Right cardiac atrium (tissue), 5 donors: ENCODE measurements around the gene WIPF1. TPM values are rescaled to one million over a fixed set of nuclear protein-coding genes. Genes with fewer than 3 reads are reported as not detected.

Source experiments
- ATAC-seq, 2 donors: fragments of 200-7000 bp; cut with Tn5 transposase; one replicate each; pipeline versions ENCODE4 v1.8.0 to v1.9.1; 2020; ENCODE audit warnings: moderate library complexity in 2 of 2, mild to moderate bottlenecking in 1 of 2
- DNase-seq, 3 donors: peaks; one replicate each; pipeline ENCODE4 v3.0.0-alpha.2; 2020
- H3K27ac ChIP-seq: one replicate; pipeline ENCODE4 v1.5.1; 2013; ENCODE audit warnings: mild to moderate bottlenecking, low read length, control low read depth, moderate library complexity
- H3K27me3 ChIP-seq: one replicate; pipeline ENCODE4 v1.6.1; 2013; ENCODE audit not compliant: control insufficient read depth, insufficient read depth
- H3K4me1 ChIP-seq: one replicate; pipeline ENCODE4 v1.6.1; 2013; ENCODE audit warnings: low read length; ENCODE audit not compliant: control insufficient read depth, insufficient read depth
- H3K4me3 ChIP-seq: one replicate; pipeline ENCODE4 v1.5.1; 2013; ENCODE audit warnings: low read length, control low read depth
- H3K9me3 ChIP-seq: one replicate; pipeline ENCODE4 v1.6.1; 2013; ENCODE audit warnings: low read length; ENCODE audit not compliant: control insufficient read depth
- WGBS: extraction: QIAGEN DNeasy Blood & Tissue Kit; methylation state at CpG from one replicate; pipeline ENCODE4 v1.1.7; 2013; 5-methylcytosine and 5-hydroxymethylcytosine counted together
- intact Hi-C, 4 donors: fragments of 100-400 bp; cut with DNase I; formaldehyde crosslinking; loops; one replicate each; pipeline versions ENCODE4 v1.11.0 to v1.14.0; 2022 to 2023
- polyA plus RNA-seq: library from polyadenylated mRNA; stranded (reverse); fragments of 200-250 nt; gene quantifications from one replicate; pipeline ENCODE4 v1.2.3, GENCODE V29; 2013
- total RNA-seq, 4 donors: library from RNA; stranded (reverse); fragmentation: NEBNext Ultra II Directional; extraction: Animal tissue kit (Norgen Biotek cat#: 25700); gene quantifications; one replicate each; pipeline ENCODE4 v1.2.1, GENCODE V29; 2021
- donor health status: healthy with polysubstance abuse.
- donor health status: DM: no; HTN: yes; CAD: no.
- donor health status: DM: no; HTN: no; CAD: no.
- donor health status: DM: no; HTN: yes; CAD: no; lungs with severe emphysema.
- donor health status: DM: yes; HTN: yes; CAD: no.

The WIPF1 gene
- total and polyA plus RNA-seq, 5 donors: 12.2 to 30.0 (median 26.6) TPM

- DNase-seq (no peak), ATAC-seq (no peak)
- WGBS: 92% methylated on average over 8 of the region's 8 CpGs
- intact Hi-C loops: no loop called here
- no peak overlapping the region for H3K27ac ChIP-seq
- no peaks in the 10 kb centered on the region for H3K27me3 ChIP-seq
- no peaks in the 10 kb centered on the region for H3K9me3 ChIP-seq
- H3K4me3 ChIP-seq: no peak overlapping the region
- H3K4me1 ChIP-seq: no peaks in the 10 kb centered on the region
These were observed 27.2 kb downstream of the WIPF1 start for GRCh38 chr2:174570318-174570958.

DNA sequence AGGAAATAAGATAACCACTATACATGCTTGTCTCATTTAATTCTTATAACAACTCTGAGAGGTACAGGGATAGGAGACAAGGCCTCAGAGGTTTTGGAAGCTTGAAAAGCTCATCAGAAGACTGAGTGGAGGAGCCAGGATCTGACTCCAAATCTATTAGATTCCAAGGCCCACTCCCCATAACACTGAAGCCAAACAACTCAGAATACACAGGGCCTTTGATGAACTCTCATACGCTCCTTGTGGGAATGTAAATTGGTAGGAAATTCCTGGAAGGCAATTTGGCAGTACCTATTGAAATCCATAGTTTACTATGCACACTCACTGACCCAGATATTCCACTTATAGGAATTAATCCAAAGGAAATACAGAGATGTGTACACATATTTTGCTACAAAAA, 27.9 kb downstream of the WIPF1 start:
- WGBS: 0% methylated on average over 1 of the region's 1 CpG
- intact Hi-C loops: no loop called here
- no peak for ATAC-seq

DNA sequence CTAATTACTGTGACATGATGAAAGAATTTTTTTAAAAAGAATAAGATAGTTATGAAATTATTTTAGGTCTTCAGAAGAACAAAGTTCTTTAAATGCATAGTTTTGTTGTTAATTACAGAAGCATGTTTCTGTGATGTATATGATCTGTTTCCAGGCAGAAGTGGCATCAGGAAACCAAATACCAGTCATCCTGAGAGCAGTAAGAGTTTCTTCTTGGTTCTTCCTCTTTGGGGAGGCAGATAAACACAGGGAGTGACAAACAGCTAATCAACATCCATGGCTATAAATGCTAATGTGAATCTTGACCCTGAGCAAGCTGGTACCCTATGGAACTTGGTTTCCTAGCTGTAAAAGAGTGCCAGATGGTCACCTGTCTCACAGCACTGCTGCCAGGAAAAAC, 29.2 kb downstream of the WIPF1 start:
- H3K27ac ChIP-seq: no peak overlapping the region
- ATAC-seq (no peak), DNase-seq (no peak)
- H3K4me1 ChIP-seq: no peaks in the 10 kb centered on the region
- H3K9me3 ChIP-seq: no peaks in the 10 kb centered on the region
- H3K27me3 ChIP-seq: no peaks in the 10 kb centered on the region
- no peak overlapping the region for H3K4me3 ChIP-seq
- intact Hi-C loops: no loop called here

More for the DNA sequence above, 27.9 kb downstream of the WIPF1 start:
- H3K27ac ChIP-seq: no peak overlapping the region
- H3K4me3 ChIP-seq: no peak overlapping the region
- DNase-seq: no peak
- no peaks in the 10 kb centered on the region for H3K4me1 ChIP-seq
- no peaks in the 10 kb centered on the region for H3K27me3 ChIP-seq
- H3K9me3 ChIP-seq: no peaks in the 10 kb centered on the region

DNA sequence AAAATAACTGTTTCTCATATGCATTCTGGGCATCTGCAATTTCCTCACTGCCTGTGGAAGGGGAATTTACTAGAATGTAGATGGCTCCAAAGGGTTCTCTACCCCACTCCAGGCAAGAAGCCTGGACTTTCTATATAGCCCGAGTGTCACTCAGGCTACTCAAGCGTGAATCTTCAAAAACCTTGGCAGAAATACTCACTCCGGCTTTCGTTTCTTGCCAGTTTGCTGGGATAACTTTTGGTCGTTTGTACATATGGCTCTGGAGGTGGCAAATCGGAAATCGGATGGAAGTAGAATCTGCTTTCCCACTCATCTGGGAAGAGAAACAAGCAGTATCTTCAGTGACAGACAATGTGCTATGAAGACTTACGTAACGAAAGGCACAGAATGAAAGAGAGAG, 30.7 kb downstream of the WIPF1 start:
- no peaks in the 10 kb centered on the region for H3K27me3 ChIP-seq
- WGBS: 93% methylated on average over 9 of the region's 9 CpGs
- intact Hi-C loops: no loop called here
- H3K9me3 ChIP-seq: no peaks in the 10 kb centered on the region
- no peak overlapping the region for H3K4me3 ChIP-seq
- no peak for DNase-seq
- peaks cover 3% of the 10 kb centered on the region for H3K4me1 ChIP-seq
- no peak overlapping the region for H3K27ac ChIP-seq
- ATAC-seq: no peak

DNA sequence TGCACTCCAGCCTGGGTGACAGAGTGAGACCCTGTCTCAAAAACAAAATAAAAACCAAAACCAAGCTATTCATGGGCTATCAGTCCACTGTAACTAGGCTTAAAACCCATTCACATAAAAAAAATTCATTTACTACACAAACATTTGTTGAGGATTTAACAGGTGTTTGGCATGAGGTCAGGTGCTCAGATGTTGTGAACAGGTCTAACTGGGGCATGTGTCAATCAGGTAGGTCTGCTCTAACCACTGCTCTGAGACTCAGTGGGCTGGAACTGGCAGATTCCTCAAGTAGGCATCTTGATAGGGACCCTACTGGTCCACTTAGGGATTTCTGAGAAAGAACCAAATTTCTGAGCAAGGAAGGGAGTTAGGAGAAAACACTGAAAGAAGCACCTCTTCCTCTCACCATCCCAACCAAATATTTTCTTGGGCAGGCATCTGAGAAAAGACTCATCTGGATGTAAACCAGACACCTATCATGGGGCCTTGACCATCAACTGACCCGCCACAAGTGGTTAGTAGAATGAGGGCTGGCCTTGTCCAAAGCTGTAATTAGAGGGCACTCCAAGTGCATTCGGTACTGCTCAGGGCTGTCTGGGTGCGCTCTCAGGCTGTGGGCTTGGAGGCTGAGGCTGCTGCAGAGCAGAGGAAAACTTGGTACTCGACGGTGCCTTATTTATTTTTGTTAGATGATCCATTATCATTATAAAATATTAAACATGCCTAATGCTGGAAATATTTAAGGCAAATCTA, 33.9 kb downstream of the WIPF1 start:
- H3K4me3 ChIP-seq: no peak overlapping the region
- ATAC-seq (peak in 1 of 2 donors; percentile 31), DNase-seq (no peak)
- 88% methylated on average over 5 of the region's 5 CpGs for WGBS
- intact Hi-C loops: no loop called here
- no peaks in the 10 kb centered on the region for H3K9me3 ChIP-seq
- no peak overlapping the region for H3K27ac ChIP-seq
- peaks cover 4% of the 10 kb centered on the region for H3K4me1 ChIP-seq
- no peaks in the 10 kb centered on the region for H3K27me3 ChIP-seq

- DNase-seq (no peak), ATAC-seq (peak in 1 of 2 donors; percentile 69)
- Histone ChIP-seq H3K27me3 (no peaks in the 10 kb centered on the region), H3K4me3 (no peak overlapping the region), H3K27ac (no peak overlapping the region), H3K4me1 (peaks cover 4% of the 10 kb centered on the region), H3K9me3 (no peaks in the 10 kb centered on the region)
- 54% methylated on average over 5 of the region's 5 CpGs for WGBS
- intact Hi-C loops: no loop called here
These were observed 35.6 kb downstream of the WIPF1 start for GRCh38 chr2:174561972-174562370.

DNA sequence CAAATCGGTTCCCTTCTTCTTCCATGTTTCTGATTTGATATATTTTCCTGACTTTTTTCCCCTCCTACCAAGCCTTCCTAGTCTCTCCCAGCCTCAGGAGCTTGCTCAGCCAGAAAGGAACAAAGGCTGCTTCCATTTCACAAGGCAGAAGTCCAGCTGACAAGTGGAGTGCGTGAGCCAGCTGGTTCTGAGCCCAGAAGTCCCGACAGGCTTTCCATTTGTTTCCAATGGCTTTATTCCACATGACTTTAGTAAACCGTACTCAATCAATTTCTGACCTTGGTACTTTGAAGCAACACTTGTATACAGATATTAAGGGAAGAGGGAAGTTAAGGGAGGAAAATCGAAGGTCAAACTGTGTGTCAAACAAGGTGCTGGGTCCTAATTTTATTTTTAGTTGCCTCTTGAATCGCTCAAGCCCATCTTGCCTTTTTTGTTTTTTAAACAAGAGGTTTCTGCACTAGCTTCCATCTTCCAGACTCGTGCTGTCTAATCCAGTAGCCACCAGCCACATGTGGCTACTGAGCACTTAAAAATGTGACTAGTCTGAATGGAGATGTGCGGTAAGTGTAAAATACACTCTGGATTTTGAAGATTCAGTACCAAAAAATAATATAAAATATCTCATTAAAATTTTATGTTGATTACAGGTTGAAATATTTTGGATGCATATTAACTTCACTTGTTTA, 36.2 kb downstream of the WIPF1 start:
- Histone ChIP-seq H3K4me1 (peaks cover 4% of the 10 kb centered on the region), H3K9me3 (no peaks in the 10 kb centered on the region), H3K27me3 (no peaks in the 10 kb centered on the region), H3K4me3 (no peak overlapping the region), H3K27ac (peak overlapping the region; percentile 71)
- ATAC-seq (peak; percentile 96 to 97), DNase-seq (peak; percentile 82 to 93 (median 87))
- WGBS: 19% methylated on average over 8 of the region's 8 CpGs
- intact Hi-C loops: no loop called here

- Histone ChIP-seq H3K27me3 (no peaks in the 10 kb centered on the region), H3K9me3 (no peaks in the 10 kb centered on the region), H3K4me1 (peaks cover 4% of the 10 kb centered on the region), H3K27ac (no peak overlapping the region), H3K4me3 (no peak overlapping the region)
- intact Hi-C loops: no loop called here
- DNase-seq (no peak), ATAC-seq (no peak)
These were observed 36.9 kb downstream of the WIPF1 start for GRCh38 chr2:174560737-174561136.

GRCh38 chr2:174555998-174556397, 41.6 kb downstream of the WIPF1 start:
- Histone ChIP-seq H3K9me3 (no peaks in the 10 kb centered on the region), H3K27ac (no peak overlapping the region), H3K27me3 (no peaks in the 10 kb centered on the region), H3K4me1 (no peaks in the 10 kb centered on the region), H3K4me3 (no peak overlapping the region)
- intact Hi-C loops: no loop called here
- DNase-seq (no peak), ATAC-seq (no peak)
- WGBS: 67% methylated on average over 4 of the region's 4 CpGs

DNA sequence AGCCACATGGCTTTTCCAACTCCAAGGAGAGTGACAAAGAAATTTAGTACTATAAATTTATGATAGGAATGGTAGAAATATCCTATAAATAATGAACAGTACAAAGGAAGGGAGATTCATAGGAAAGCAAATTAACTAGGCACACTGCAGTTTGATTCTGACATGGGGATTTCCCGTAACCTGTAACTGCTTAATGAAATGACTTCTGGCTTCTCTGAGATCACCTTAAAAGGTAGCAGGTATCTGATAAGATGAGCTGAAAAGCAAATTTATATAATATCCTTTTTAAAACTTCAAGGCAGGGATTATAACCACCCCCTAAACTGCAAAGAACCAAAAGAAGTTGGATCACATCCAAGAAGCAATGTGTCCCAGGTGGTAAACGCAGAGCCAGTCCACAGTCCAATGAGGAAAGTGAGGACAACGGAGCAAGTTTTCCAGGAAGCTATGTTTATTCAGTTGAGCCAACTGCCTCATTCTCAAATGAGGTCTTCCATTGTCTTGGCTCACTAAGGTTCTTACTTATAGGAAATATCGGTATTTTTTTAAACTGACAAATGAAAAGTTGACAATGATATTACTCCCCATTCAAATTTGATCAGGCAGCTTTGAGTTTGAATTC, 43.0 kb downstream of the WIPF1 start:
- H3K4me1 ChIP-seq: no peaks in the 10 kb centered on the region
- H3K27me3 ChIP-seq: no peaks in the 10 kb centered on the region
- H3K27ac ChIP-seq: no peak overlapping the region
- no peaks in the 10 kb centered on the region for H3K9me3 ChIP-seq
- H3K4me3 ChIP-seq: no peak overlapping the region
- intact Hi-C loops: no loop called here
- 64% methylated on average over 4 of the region's 4 CpGs for WGBS
- ATAC-seq: no peak
- no peak for DNase-seq
